Adrenal gland (tissue), 12 donors: ENCODE results near the gene AVPR1B. TPM values are rescaled to one million over a fixed set of nuclear protein-coding genes. Genes with fewer than 3 reads are reported as not detected.

Experiments
- DNase-seq, 7 donors: peaks; one replicate each; pipeline ENCODE4 v3.0.0-alpha.2; 2019 to 2020
- H3K27ac ChIP-seq, 5 donors: fragments of 200-600 bp; sonication (generic) in 4 of 5; 1 replicate in 3 of 5; 2 replicates in 2 of 5; pipeline versions ENCODE4 v1.5.1 to v1.8.0; 2016 to 2020; ENCODE audit warnings: mild to moderate bottlenecking in 1 of 5
- H3K27me3 ChIP-seq: fragments of 200-600 bp; 2 replicates; pipeline ENCODE4 v1.8.0; 2021
- H3K36me3 ChIP-seq, 2 donors: fragments of 200-600 bp; replicated peaks in 1 of 2; 1 replicate in 1 of 2; 2 replicates in 1 of 2; pipeline versions ENCODE4 v1.5.1 to v1.8.0; 2018 to 2022
- H3K4me1 ChIP-seq, 2 donors: fragments of 200-600 bp; replicated peaks in 1 of 2; 1 replicate in 1 of 2; 2 replicates in 1 of 2; pipeline versions ENCODE4 v1.5.1 to v1.8.0; 2018 to 2021
- H3K4me3 ChIP-seq, 4 donors: fragments of 200-600 bp; sonication (generic) in 3 of 4; one replicate each; pipeline ENCODE4 v1.5.1; 2016 to 2018
- H3K9me3 ChIP-seq, 3 donors: fragments of 200-600 bp; sonication (generic) in 1 of 3; replicated peaks in 1 of 3; 1 replicate in 2 of 3; 2 replicates in 1 of 3; pipeline versions ENCODE4 v1.5.1 to v1.8.0; 2016 to 2021
- POLR2A ChIP-seq, 2 donors: fragments of 450-650 bp; IDR thresholded peaks; one replicate each; pipeline ENCODE4 v1.6.1; 2017; ENCODE audit warnings: antibody characterized with exemption in 2 of 2, mild to moderate bottlenecking in 2 of 2, moderate library complexity in 1 of 2
- WGBS, 4 donors: extraction: QIAGEN DNeasy Blood & Tissue Kit in 2 of 4; methylation state at CpG; one replicate each; pipeline versions ENCODE4 v1.1.5 to v1.1.7; 2013 to 2017; 5-methylcytosine and 5-hydroxymethylcytosine counted together
- intact Hi-C, 2 donors: fragments of 100-400 bp; cut with DNase I; formaldehyde crosslinking; loops; one replicate each; pipeline versions ENCODE4 v1.14.1 to v1.15.0; 2022 to 2023
- polyA plus RNA-seq, 3 donors: library from polyadenylated mRNA; stranded (reverse); fragments of 200-250 nt in 2 of 3; fragments of 350-450 nt in 1 of 3; fragmentation: Illumina TruSeq in 1 of 3; extraction: RNeasy Lipid Tissue Mini Kit (QIAGEN cat#74804) in 1 of 3; gene quantifications; one replicate each; pipeline ENCODE4 v1.2.3, GENCODE V29; 2013 to 2014
- total RNA-seq, 9 donors: library from RNA; depleted of rRNA in 4 of 9; stranded (reverse); fragments of >200 nt in 4 of 9; fragments of 120-200 nt in 1 of 9; fragmentation: NEBNext Ultra II Directional in 1 of 9; extraction: Animal tissue kit (Norgen Biotek cat#: 25700) in 1 of 9; gene quantifications; one replicate each; pipeline versions ENCODE4 v1.1.0 to v1.2.4, GENCODE V29; 2013 to 2023
- TF ChIP-seq, protein P1 (sequence below), 6 experiments: fragments of 450-650 bp in 4 of 6; fragments of 200-600 bp in 2 of 6; sonication (generic) in 1 of 6; IDR thresholded peaks; 1 replicate in 5 of 6; 2 replicates in 1 of 6; pipeline versions ENCODE4 v1.5.1 to v1.8.0; 2016 to 2021; ENCODE audit warnings: antibody characterized with exemption in 6 of 6, mild to moderate bottlenecking in 2 of 6, moderate library complexity in 1 of 6
- donor health status: healthy with polysubstance abuse.
- donor health status: Bipolar disorder and iron deficiency.
- donor health status: DM: yes; HTN: yes; CAD: no.
- donor health status: DM: no; HTN: no; CAD: no.
- donor health status: DM: no; HTN: no; CAD: no.
- donor health status: DM: yes; HTN: yes; CAD: no.

The AVPR1B gene
- total and polyA plus RNA-seq, 12 donors = not detected

DNA sequence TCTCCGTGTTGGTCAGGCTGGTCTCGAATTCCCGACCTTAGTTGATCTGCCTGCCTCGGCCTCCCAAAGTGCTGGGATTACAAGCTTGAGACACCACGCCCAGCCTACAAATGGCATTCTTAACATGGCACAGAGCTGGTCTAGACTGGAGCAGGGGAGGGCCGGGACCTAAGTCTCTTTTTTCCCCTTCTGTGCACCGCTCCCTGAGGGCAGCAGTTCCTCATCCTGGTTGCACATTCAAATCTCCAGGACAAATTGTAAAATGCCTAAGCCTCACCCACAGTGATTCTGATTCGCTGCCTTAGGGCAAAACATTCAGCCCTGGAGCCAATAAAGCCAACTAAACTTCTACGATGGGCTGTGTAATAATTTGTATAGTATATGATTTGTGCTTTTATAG lies 10.1 kb upstream of the AVPR1B start:
- WGBS, 4 donors = 87 to 90% (median 88%) methylated on average over 9 of the region's 9 CpGs
- no peak overlapping the region for H3K27ac ChIP-seq
- H3K36me3 ChIP-seq = no peaks in the 10 kb centered on the region
- no peaks in the 10 kb centered on the region for H3K4me1 ChIP-seq
- no peaks in the 10 kb centered on the region for H3K9me3 ChIP-seq
- TF ChIP-seq, protein P1, sequence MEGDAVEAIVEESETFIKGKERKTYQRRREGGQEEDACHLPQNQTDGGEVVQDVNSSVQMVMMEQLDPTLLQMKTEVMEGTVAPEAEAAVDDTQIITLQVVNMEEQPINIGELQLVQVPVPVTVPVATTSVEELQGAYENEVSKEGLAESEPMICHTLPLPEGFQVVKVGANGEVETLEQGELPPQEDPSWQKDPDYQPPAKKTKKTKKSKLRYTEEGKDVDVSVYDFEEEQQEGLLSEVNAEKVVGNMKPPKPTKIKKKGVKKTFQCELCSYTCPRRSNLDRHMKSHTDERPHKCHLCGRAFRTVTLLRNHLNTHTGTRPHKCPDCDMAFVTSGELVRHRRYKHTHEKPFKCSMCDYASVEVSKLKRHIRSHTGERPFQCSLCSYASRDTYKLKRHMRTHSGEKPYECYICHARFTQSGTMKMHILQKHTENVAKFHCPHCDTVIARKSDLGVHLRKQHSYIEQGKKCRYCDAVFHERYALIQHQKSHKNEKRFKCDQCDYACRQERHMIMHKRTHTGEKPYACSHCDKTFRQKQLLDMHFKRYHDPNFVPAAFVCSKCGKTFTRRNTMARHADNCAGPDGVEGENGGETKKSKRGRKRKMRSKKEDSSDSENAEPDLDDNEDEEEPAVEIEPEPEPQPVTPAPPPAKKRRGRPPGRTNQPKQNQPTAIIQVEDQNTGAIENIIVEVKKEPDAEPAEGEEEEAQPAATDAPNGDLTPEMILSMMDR (IDR thresholded peaks at IDR 0.05) = no peak
- TF ChIP-seq POLR2A (IDR thresholded peaks at IDR 0.05) = no peak
- H3K4me3 ChIP-seq = no peak overlapping the region
- DNase-seq = no peak
- peaks cover 14% of the 10 kb centered on the region for H3K27me3 ChIP-seq
- intact Hi-C loops = no loop called here

DNA sequence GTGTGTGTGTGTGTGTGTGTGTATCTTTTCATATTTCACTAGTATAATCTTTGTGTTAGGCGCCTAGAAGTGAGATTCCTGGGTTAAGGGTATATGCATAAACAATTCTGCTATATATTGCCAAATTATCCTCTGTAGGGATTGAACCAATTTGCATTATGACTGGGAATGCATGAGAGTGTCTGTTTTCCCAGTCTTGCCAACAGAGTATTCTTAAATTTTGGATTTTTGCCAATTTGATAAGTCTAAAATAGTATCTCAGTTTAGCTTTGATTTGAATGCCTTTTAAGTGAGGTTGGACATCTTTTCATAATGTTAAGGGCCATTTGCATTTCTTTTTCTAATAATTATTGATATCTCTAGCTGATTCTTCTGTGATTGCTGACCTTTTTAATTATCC lies 8.2 kb upstream of the AVPR1B start:
- Histone ChIP-seq H3K4me3 (no peak overlapping the region), H3K27me3 (peaks cover 14% of the 10 kb centered on the region), H3K36me3 (no peaks in the 10 kb centered on the region), H3K4me1 (no peaks in the 10 kb centered on the region), H3K9me3 (no peaks in the 10 kb centered on the region), H3K27ac (no peak overlapping the region)
- TF ChIP-seq, protein P1 (IDR thresholded peaks at IDR 0.05) = no peak
- TF ChIP-seq POLR2A (IDR thresholded peaks at IDR 0.05) = no peak
- intact Hi-C loops = no loop called here
- DNase-seq = no peak
- WGBS, 4 donors = 91 to 100% (median 93%) methylated on average over 1 of the region's 1 CpG

DNA sequence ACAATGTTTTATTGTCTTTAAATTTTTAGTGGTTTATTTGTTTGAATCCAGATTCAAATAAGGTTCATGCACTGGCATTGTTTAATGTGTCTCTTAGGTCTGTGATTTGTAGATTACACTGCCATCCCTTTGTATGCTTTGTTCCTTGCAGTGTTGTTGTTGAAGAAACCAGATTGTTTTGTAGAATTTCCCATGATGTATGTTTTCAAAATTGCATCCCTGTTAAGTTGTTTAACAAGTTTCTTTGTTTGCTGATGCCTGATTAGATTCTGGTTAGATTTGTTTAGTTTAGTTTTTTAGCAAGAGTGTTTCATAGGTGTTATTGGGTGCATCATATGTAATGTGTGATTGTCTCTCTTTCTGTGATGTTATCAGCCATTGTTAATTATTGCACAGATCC lies 5.5 kb upstream of the AVPR1B start:
- peaks cover 4% of the 10 kb centered on the region for H3K27me3 ChIP-seq
- no peaks in the 10 kb centered on the region for H3K9me3 ChIP-seq
- TF ChIP-seq, protein P1 (IDR thresholded peaks at IDR 0.05) = no peak
- TF ChIP-seq POLR2A (IDR thresholded peaks at IDR 0.05) = no peak
- intact Hi-C loops = no loop called here
- H3K27ac ChIP-seq = no peak overlapping the region
- no peaks in the 10 kb centered on the region for H3K36me3 ChIP-seq
- no peak overlapping the region for H3K4me3 ChIP-seq
- peaks cover 0 to 2% of the 10 kb centered on the region in 2 donors for H3K4me1 ChIP-seq
- DNase-seq = no peak

DNA sequence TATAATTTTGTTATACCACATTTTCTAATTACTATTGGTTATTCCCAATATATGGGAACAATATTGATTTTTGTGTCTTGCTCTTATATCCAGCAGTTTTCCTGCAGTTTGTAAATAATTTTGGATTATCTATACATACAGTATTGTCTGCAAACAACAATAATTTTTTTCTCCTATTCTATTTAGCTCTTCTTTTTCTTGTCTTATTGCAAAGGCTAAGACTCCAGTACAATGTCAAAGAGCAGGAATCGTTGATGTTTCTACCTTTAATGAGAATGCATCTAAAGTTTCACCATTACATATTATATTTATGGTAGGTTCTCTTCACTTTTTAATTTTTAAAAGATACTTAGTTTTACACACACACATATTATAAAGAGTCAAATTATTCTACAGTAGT lies 4.1 kb upstream of the AVPR1B start:
- WGBS, 4 donors = 45 to 61% (median 57%) methylated on average over 1 of the region's 1 CpG
- intact Hi-C loops = no loop called here
- H3K9me3 ChIP-seq = no peaks in the 10 kb centered on the region

More for the DNA sequence above, 4.1 kb upstream of the AVPR1B start:
- Histone ChIP-seq H3K27me3 (peaks cover 4% of the 10 kb centered on the region), H3K4me3 (no peak overlapping the region), H3K4me1 (peaks cover 0 to 10% of the 10 kb centered on the region in 2 donors), H3K36me3 (no peaks in the 10 kb centered on the region), H3K27ac (no peak overlapping the region)
- TF ChIP-seq, protein P1 (IDR thresholded peaks at IDR 0.05) = no peak
- no peak for TF ChIP-seq POLR2A (IDR thresholded peaks at IDR 0.05)
- DNase-seq = no peak
